ENCODE results near the gene ELFN2. TPM values are rescaled to one million over a fixed set of nuclear protein-coding genes. Genes with fewer than 3 reads are reported as not detected.

ELFN2 gene
- total and polyA plus RNA-seq, 2 of the 13 experiments (the other 11 are each of a cell fraction or from before 2014, with no cell fraction given): 0.01 TPM; not detected in 1

- TF ChIP-seq ZNF326 (CRISPR knock-in tag; IDR thresholded peaks at IDR 0.05; ENCODE audit: borderline replicate concordance) (no peak), SYNCRIP (IDR thresholded peaks at IDR 0.05; ENCODE audit: insufficient read depth, low read depth, low read length) (no peak), TOPORS (CRISPR knock-in tag; IDR thresholded peaks at IDR 0.05) (no peak), TBX2 (CRISPR knock-in tag; IDR thresholded peaks at IDR 0.05; ENCODE audit: borderline replicate concordance) (no peak), MEF2D (CRISPR knock-in tag; IDR thresholded peaks at IDR 0.05) (no peak), E2F5 (CRISPR knock-in tag; conservative IDR thresholded peaks at IDR 0.05) (no peak), ZNF484 (CRISPR knock-in tag; IDR thresholded peaks at IDR 0.05; ENCODE audit: borderline replicate concordance, low read depth) (no peak), NCOR1 (IDR thresholded peaks at IDR 0.05; ENCODE audit: borderline replicate concordance, low read length) (no peak), DMAP1 (CRISPR knock-in tag; IDR thresholded peaks at IDR 0.05) (no peak), PHB2 (IDR thresholded peaks at IDR 0.05; ENCODE audit: partially characterized antibody) (no peak), MAFG (CRISPR knock-in tag; IDR thresholded peaks at IDR 0.05) (no peak), ZC3H13 (CRISPR knock-in tag; IDR thresholded peaks at IDR 0.05) (no peak), NFIC (IDR thresholded peaks at IDR 0.05; ENCODE audit: low read length) (no peak), ZNF282 (IDR thresholded peaks at IDR 0.05; ENCODE audit: partially characterized antibody) (no peak), KAT2B (IDR thresholded peaks at IDR 0.05; ENCODE audit: borderline replicate concordance, low read depth, low read length) (no peak)
- TF ChIP-seq, protein P1, sequence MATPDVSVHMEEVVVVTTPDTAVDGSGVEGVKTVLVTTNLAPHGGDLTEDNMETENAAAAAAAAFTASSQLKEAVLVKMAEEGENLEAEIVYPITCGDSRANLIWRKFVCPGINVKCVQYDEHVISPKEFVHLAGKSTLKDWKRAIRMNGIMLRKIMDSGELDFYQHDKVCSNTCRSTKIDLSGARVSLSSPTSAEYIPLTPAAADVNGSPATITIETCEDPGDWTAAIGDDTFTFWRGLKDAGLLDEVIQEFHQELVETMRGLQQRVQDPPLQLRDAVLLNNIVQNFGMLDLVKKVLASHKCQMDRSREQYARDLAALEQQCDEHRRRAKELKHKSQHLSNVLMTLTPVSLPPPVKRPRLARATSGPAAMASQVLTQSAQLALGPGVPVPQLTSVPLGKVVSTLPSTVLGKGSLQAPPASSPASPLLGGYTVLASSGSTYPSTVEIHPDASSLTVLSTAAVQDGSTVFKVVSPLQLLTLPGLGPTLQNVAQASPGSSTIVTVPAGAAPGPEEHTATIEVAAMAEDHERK (CRISPR knock-in tag; IDR thresholded peaks at IDR 0.05; ENCODE audit: low read depth): no peak
- BruUV-seq (replicated peaks): no TSS peak
- H4K20me1 ChIP-seq (ENCODE audit: insufficient read depth, low read length): no peaks in the 10 kb centered on the region
- FAIRE-seq (no peak), DNase-seq (ENCODE audit: low spot score) (no peak), ATAC-seq (no peak)
- no CpG with 5 or more reads among the region's 33 CpGs for WGBS (ENCODE audit: low lambda C conversion rate)
- H3K27ac ChIP-seq (ENCODE audit: extremely low read length, insufficient read depth, low read length): no peak overlapping the region
- H3K79me2 ChIP-seq (ENCODE audit: insufficient read depth, low read length): no peaks in the 10 kb centered on the region
- no peak overlapping the region for H3K9ac ChIP-seq (ENCODE audit: insufficient read depth, low read depth, low read length)
- CTCF ChIA-PET (ENCODE audit: low intra/inter-chr PET ratio, low total read pairs): no interaction called here
- H3K4me1 ChIP-seq (ENCODE audit: insufficient read depth, low read length): no peaks in the 10 kb centered on the region
- no peaks in the 10 kb centered on the region for H3K36me3 ChIP-seq (replicated peaks in 1 of 2; ENCODE audit: control insufficient read depth in 1 of 2, insufficient read depth in 2 of 2, low read length in 2 of 2)
- POLR2A ChIA-PET: no interaction called here
- peaks cover 12 to 39% of the 10 kb centered on the region in 2 experiments; a peak in 4 of 5 replicates for H3K27me3 ChIP-seq (ENCODE audit: control insufficient read depth in 1 of 2, insufficient read depth in 2 of 2, low read length in 2 of 2)
- intact Hi-C loops (cut with micrococcal nuclease; ENCODE audit: unreplicated experiment): no loop called here
- no peaks in the 10 kb centered on the region for H3K9me3 ChIP-seq (ENCODE audit: low read length)
- in situ Hi-C loops (cut with HindIII; ENCODE audit: extremely low pct_ligation_motif_present, low pct_unique_long_range_greater_than_20kb): no loop called here
- H2AFZ ChIP-seq (ENCODE audit: low read length): no peak overlapping the region
- H3K4me3 ChIP-seq (replicated peaks in 1 of 3; ENCODE audit: insufficient read depth in 1 of 3, low read depth in 2 of 3, low read length in 3 of 3): no peak overlapping the region
- no peak overlapping the region for H3K4me2 ChIP-seq (ENCODE audit: low read depth, low read length)
These were observed 53.8 kb downstream of the ELFN2 start for GRCh38 chr22:37373451-37373850.

Measured in HepG2 (cell line).